Amygdala (tissue), 56 donors: ENCODE results near the gene APOBR.
A peak's percentile ranks its signal among the peaks of the same experiment; 100 is the strongest.
"Not testable (repeated sequence)": the region's sequence is repeated elsewhere in the genome, so short reads cannot be mapped to it uniquely, and the experiment has no call there.

Source experiments
- DNase-seq, 56 donors: peaks; one replicate each; lab custom pipeline; 2025; lab: John Stamatoyannopoulos, UW

APOBR gene, protein sequence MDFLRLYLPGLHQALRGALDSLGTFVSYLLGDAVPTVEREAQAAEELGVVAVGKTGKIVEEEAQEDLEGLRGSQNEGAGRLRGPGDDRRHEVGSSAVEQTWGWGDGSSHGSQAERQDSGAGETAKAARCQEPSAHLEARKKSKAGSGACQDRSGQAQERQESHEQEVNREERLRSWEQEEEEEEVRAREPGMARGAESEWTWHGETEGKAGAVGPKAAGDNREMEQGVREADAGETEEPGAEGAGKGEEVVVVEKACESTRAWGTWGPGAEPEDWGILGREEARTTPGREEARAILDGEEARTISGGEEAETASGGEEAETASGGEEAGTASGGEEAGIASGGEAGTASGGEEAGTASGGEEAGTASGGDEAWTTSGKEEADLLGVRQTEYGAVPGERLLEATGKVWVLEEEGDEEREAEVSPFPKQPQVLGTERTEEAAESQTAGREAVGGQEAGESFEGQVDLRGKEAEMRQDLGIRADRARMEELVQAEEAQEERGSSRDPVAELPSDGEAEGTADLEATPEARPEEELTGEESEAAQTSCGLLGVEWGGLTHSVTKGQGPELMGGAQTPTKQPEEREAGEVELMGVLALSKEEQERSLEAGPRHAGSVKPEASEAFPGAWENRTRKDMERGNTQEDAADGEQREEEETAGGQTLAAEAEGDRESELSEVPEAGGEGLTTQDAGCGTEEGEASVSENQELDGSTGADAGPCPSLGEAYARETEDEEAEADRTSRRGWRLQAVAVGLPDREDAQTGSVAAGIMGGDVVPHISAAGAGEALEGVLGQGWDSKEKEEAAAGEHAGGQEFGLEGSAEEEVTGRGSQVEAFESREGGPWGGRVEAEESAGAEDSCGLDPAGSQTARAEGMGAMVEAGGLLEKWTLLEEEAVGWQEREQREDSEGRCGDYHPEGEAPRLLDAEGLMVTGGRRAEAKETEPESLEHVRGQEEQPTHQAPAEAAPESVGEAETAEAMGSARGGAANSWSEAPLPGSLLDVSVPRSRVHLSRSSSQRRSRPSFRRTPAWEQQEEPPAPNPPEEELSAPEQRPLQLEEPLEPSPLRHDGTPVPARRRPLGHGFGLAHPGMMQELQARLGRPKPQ

DNA sequence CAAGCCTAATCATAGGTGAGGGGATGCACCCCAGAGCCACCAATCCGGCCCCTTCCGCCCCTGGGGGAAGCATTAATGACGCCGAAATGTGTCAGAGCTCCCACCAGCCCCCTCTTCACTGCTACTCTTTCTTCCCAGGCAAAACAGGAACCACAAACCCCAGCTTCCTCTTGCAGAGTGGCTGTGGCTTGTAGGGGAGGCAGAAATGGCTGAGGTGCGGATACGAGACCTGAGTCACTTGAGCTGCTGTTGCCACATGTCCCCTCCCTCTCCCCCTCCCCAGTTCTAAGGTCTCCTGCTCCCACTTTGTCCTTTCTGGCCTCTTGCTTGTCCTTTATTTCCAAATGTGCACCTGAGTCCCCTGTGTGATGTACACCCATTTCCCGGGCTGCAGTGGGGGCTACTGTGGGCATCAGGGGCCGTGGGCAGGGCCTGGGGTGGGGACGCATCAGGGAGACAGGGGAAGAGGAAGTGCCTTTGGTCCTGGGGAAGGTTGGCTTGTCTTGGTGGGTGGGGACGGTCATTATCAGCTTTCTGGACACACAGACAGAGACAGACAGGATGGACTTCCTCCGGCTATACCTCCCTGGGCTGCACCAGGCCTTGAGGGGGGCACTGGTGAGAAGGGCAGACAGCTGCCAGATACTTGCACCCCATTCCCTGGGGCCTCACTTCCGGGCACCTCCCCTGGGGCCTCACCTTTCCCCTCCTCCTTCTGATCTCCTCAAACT lies at the start of gene APOBR:
TSS of gene APOBR (plus strand) at position 523 of the 731 bp plus-strand sequence. CDS start at position 562, 39 bp downstream.
- DNase-seq: peak in 19 of 56 donors; percentile 2 to 55 (median 14)

DNA sequence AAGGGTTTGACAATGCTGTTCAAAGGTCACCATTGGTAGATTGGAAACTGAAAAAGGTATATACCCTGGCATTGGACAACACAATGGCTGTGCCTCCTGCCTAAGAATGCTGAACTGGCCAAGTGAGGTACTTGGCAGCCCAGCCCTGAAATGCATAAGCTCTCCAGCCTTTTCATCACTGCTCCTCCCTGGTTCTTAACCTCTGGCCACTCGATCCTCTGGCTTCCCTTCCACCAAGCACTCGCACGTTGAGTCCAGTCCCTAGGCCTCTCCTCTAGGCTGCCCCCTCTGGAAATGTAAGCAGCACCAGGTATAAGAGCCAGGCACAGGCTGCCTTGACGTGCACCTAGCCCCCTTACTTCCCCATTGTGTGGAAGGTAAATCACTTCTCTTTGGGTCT lies 48.1 kb upstream of the APOBR start:
- not testable (repeated sequence) for DNase-seq

DNA sequence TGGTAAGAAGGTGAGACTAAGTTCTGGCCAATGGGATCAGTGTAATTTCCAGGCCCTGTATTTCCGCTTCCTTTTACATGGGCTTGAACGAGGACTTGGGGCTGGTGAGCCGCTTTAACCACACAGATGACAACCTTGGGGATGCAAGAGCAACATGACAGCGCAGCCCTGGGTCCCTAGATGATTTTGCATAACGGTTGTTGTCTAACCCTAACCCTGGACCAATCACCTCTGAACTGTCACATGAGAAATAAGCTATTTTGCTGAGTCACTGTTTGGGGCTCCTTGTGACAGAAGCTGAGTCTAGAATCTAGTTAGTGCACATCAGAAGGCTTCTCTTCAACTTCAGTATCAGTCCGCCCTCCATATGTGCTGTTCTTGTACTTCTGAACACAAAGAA lies 47.4 kb upstream of the APOBR start:
- not testable (repeated sequence) for DNase-seq

DNA sequence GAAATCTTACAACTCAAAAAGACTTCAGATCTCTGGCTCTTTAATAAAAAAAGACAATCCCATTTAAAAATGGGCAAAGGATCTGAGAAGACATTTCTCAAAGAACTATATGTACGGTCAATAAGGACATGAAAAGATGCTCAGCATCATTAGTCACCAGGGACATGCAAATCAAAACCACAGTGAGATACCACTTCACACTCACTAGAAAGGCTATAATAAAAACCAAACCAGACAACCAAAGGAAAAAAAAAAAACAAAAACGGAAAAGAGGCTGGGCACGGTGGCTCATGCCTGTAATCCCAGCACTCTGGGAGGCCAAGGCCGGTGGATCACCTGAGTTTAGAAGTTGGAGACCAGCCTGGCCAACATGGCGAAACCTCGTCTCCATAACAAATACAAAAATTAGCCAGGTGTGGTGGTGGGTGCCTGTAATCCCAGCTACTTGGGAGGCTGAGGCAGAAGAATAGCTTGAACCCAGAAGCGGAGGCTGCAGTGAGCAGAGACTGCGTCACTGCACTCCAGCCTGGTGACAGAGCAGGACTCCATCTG lies 20.7 kb upstream of the APOBR start:
- no peak for DNase-seq

DNA sequence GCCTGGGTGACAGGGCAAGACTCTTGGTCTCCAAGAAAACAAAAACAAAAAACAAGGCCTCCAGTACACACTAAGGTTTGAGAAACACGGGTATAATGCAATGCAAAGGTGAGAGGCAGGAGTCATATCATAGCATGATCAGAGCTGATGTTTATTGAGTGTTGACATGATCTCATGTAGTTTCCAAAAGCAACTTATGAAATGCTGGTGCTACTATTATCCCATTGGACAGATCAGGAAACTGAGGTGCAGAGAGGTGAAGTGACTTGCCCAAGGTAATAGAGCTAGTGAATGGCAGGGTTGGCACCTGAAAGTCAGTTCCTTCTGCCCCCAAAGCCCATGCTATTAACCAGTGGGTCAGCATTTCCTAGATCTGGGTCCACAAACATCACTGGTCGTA lies 19.2 kb upstream of the APOBR start:
- no peak for DNase-seq

DNA sequence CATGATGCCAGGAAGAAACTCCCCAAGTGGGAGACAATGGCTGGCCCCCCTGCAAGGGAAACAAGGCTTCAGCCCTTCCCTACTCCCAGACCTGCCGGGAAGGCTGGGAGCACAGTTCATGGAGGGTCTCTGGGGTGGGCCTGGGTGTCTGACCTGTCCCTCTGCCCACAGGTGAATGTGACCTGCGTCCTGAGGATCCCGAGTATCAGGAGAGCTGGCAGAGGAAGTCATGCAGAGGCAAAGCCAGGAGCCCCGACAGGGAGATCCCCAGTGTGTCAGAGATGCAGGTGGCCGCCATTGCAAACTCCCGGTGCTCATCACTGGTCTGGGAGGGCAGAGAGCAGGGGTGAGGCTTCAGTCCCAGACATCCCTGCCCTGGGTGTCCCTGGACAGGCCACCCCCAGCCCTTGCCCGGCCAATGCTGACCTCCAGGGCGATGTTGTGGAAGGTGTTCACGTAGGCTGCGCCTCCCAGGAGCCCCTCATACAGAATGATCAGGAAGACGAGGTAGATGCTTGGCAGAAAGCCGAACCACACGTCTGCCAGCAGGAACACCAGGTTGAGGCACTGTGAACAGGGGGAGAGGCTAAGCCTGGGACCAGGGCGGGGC lies 17.0 kb upstream of the APOBR start:
- no peak for DNase-seq

DNA sequence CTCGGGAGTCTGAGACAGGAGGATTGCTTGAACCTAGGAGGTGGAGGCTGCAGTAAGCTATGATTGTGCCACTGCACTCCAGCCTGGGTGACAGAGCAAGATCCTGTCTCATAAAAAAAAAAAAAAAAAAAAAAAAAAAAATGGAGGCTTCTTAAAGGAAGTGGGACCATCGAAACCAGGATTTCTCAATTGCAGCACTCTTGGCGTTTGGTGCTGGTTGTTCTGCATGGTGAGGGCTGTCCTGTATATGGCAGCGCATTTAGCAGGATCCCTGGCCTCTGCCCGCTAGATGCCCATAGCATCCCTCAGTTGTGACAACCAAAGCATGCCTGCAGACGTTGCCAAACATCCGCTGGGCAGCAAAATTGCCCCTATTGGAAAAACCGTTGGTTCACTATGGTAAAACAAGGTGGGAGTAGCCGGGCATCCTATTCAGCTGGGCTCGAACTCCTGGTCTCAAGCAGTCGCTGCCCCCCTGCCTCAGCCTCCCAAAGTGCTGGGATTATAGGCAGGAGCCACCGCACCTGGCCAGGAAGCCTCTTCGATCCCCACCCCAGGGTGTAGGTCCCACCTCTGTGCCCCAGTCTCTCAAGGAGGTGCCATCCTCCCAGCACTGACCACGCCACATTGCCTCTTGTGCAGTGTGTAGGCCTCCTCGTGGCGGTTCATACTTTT lies 15.8 kb upstream of the APOBR start:
- no peak for DNase-seq

DNA sequence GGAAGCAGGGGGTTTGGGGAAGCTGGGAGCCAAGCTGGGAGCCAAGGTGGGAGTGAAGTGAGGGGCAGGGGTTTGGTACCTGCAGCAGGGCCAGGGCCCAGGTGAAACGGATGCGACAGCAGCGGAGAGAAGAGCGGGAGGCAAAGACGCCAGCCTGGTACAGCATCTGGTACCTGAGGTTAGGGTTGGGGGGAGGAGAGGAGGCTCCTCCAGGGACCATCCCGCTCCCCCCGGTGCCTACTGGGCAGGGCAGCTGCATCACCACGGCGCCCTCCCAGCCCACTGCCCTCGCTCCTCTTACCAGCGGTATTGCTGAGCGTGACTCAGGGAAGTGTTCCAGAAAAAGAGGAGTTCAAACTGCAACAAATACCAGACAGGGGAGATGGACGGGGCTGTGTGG lies 12.4 kb upstream of the APOBR start:
- no peak for DNase-seq

DNA sequence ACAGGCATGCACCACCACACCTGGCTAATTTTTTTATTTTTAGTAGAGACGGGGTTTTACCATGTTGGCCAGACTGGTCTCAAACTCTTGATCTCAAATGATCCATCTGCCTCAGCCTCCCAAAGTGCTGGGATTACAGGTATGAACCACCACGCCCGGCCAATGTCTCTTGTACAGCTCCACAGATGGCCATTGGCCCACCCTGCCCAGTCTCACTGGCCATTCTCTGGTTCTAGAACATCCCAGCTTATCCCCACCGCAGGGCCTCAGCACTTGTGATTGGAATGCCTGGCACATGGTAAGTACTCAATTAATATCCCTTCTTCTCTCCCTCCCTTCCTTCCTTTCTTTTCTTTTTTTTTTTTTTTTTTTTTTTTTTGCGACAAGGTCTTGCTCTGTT lies 11.1 kb upstream of the APOBR start:
- not testable (repeated sequence) for DNase-seq

DNA sequence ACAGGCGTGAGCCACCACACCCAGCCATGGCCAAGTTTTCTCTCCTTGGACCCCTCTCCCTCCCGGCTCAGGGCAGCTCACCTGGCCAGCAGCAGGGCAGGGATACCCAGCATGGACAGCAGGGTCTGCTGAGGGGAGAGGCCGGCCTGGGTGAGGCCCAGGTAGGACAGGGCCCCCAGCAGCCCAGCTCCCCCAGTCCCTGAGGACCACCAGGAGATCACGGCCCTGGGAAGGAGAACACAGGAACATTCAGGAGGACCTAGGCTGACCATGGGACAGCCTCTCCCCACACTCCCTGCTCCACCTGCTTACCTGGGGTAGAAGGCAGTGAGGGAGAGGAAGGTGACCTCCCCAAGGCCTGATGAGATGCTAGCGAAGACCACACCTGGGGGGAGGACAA lies 8.2 kb upstream of the APOBR start:
- no peak for DNase-seq

DNA sequence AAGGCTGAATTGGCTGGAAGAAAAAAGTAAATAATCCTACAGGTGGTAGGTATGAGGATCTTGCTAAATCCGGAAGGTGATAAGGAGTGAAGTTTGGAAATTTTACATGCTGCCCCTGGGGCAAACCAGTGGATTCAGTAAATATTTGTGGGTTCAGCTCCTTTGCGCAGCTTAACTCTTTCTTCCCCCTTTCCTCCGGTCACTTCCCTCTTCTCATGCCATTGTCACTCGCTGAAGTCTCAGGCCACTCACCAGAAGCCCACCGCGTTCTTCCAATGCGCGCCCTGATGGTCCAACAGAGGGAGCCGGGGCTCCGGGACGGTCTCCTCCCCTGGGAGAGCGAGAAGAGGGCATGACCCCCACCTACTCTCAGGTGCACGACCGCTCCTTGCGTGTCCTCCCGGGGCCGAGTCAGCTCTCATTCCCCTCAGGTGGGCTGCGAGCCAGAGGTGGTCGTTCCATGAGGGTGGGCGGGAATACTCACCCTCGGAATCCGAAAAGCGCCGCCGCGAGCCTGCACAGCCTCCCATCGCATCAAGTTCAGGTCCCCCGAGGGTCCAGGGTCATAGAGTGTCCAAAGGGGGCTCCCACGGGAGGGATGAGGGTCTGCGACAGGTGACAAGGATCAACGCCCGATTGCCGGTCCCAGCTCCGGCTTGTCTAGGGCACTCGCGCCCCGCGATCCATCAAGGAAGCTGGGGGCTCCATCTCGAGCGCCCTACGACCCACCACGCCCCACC lies 3.0 kb upstream of the APOBR start:
- peak in 19 of 56 donors; percentile 16 to 76 (median 37) for DNase-seq

DNA sequence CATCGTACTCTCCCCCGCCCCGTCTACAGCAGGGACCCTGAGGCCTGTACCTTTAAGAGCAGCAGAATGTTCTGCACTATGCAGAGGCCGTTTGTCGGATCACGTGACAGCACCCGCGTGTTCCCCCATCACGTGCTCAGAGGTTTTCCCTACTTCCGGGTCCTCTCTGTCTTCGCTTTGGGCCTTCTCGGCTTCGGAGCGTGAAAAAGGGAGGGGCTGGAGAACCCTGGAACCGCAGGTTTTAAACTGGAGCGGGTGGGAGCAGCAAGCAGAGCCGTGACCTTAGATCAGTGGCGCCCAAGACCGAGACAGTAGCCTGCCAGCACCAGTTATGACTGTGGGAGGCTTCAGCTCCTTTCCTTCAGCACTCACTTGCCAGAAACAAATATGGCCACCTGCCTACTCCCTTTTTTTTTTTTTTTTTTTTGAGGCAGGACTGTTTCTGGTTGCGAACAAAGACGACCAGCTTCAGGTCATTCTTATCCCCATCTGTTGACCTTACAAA lies 2.4 kb upstream of the APOBR start, which contains the start of gene CLN3:
TSS of gene CLN3 (minus strand) at position 105 of the 505 bp plus-strand sequence. CDS start 315 bp downstream, outside the sequence.
- DNase-seq: peak; percentile 46 to 96 (median 88)

DNA sequence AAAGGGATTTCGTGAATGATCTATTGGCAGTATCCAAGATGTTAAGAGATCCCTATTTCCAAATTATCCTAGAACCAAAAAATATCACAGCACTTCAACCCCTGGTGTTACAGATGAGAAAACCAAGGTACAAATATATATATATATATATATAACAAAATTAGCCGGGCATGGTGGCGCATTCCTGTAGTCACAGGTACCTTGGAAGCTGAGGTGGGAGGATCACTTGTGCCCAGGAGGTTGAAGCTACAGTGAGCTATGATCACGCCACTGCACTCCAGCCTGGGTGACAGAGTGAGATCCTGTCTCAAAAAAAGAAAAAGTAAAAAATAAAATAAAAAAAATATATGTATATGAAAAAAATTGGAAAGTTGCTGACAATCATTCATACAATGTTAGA lies 1.9 kb upstream of the APOBR start:
- DNase-seq: no peak

DNA sequence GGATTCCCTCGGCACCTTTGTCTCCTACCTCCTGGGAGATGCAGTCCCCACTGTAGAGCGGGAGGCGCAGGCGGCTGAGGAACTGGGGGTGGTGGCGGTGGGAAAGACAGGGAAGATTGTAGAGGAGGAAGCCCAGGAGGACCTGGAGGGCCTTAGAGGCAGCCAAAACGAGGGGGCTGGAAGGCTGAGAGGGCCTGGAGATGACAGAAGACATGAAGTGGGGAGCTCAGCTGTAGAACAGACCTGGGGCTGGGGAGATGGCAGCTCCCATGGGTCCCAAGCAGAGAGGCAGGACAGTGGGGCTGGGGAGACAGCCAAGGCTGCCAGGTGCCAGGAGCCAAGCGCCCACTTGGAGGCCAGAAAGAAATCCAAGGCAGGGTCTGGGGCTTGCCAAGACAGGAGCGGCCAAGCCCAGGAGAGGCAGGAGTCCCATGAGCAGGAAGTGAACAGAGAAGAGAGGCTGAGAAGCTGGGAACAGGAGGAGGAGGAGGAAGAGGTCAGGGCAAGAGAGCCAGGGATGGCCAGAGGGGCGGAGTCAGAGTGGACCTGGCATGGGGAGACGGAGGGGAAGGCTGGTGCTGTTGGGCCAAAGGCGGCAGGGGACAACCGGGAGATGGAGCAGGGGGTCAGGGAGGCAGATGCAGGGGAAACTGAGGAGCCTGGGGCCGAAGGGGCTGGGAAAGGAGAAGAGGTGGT lies 803 bp downstream of the APOBR start:
- DNase-seq: no peak

DNA sequence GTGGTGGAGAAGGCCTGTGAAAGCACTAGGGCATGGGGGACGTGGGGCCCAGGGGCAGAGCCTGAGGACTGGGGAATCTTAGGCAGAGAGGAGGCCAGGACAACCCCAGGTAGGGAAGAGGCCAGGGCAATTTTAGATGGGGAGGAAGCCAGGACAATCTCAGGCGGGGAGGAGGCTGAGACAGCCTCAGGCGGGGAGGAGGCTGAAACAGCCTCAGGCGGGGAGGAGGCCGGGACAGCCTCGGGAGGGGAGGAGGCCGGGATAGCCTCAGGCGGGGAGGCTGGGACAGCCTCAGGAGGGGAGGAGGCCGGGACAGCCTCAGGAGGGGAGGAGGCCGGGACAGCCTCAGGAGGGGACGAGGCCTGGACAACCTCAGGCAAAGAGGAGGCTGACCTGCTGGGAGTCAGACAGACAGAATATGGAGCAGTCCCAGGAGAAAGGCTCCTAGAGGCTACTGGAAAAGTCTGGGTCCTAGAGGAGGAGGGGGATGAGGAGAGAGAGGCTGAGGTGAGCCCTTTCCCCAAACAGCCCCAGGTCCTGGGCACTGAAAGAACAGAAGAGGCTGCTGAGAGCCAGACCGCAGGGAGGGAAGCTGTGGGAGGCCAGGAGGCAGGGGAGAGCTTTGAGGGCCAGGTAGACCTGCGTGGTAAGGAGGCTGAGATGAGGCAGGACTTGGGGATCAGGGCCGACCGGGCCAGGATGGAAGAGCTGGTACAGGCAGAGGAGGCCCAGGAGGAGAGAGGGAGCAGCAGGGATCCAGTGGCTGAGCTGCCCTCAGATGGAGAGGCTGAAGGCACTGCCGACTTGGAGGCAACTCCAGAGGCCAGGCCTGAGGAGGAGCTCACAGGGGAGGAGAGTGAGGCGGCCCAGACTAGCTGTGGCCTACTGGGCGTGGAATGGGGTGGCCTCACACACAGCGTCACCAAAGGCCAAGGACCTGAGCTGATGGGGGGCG lies 1.6 kb downstream of the APOBR start:
- DNase-seq: no peak

DNA sequence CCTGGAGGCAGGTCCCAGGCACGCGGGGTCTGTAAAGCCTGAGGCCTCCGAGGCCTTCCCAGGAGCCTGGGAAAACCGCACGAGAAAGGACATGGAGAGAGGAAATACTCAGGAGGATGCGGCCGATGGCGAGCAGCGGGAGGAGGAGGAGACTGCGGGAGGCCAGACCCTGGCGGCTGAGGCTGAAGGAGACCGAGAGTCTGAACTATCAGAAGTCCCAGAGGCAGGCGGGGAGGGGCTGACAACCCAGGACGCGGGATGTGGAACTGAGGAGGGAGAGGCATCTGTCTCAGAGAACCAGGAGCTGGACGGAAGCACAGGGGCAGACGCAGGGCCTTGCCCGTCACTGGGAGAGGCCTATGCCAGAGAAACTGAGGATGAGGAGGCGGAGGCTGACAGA lies 2.4 kb downstream of the APOBR start:
- no peak for DNase-seq
